22Rv1 (cell line): ENCODE results near the gene METAP1D.

ENCODE experiments used
- CTCF ChIP-seq: fragments of 450-650 bp; IDR thresholded peaks from 2 replicates; pipeline ENCODE4 v1.5.1; 2017; ENCODE audit warnings: mild to moderate bottlenecking
- ZFX ChIP-seq: fragments of 450-650 bp; IDR thresholded peaks from 2 replicates; pipeline ENCODE4 v1.6.1; 2017; ENCODE audit warnings: antibody characterized with exemption, borderline replicate concordance

GRCh38 chr2:172092716-172093415 is 93.1 kb downstream of the METAP1D start:
- TF ChIP-seq CTCF = no peak
- TF ChIP-seq ZFX = no peak
